CD8-positive, alpha-beta memory T cell (primary cell): ENCODE measurements around the gene ACHE. TPM values are rescaled to one million over a fixed set of nuclear protein-coding genes. Genes with fewer than 3 reads are reported as not detected.
A peak's percentile ranks its signal among the peaks of the same experiment; 100 is the strongest.

Experiments
- CTCF ChIA-PET: fragments of 350-600 bp; sonication (Branson Sonifier 250); formaldehyde crosslinking; loops from one replicate; lab custom pipeline; 2021; ENCODE audit warnings: antibody characterized with exemption; lab: Charles Lee
- POLR2A ChIA-PET: fragments of 350-600 bp; sonication (Branson Sonifier 250); formaldehyde crosslinking; loops from one replicate; lab custom pipeline; 2021; ENCODE audit warnings: antibody characterized with exemption; lab: Charles Lee
- DNase-seq, 5 donors: peaks; one replicate each; pipeline versions ENCODE4 v3.0.0 to v3.0.0-alpha.2; 2020 to 2022; ENCODE audit warnings: mixed read lengths in 1 of 5
- H3K27ac ChIP-seq: one replicate; pipeline ENCODE4 v1.7.0; 2013; ENCODE audit warnings: low read depth, mild to moderate bottlenecking, low read length, moderate library complexity
- H3K27me3 ChIP-seq: 2 replicates; pipeline ENCODE4 v1.7.0; 2013; ENCODE audit warnings: low read length, mild to moderate bottlenecking; ENCODE audit not compliant: insufficient read depth, poor library complexity, severe bottlenecking
- H3K36me3 ChIP-seq: 2 replicates; pipeline ENCODE4 v1.7.0; 2013; ENCODE audit warnings: mild to moderate bottlenecking, low read length, moderate library complexity; ENCODE audit not compliant: insufficient read depth
- H3K4me1 ChIP-seq: 2 replicates; pipeline ENCODE4 v1.7.0; 2013; ENCODE audit warnings: mild to moderate bottlenecking, low read length, moderate library complexity; ENCODE audit not compliant: insufficient read depth
- H3K4me3 ChIP-seq: 2 replicates; pipeline ENCODE4 v1.7.0; 2013; ENCODE audit warnings: mild to moderate bottlenecking, low read length
- H3K9me3 ChIP-seq: 2 replicates; pipeline ENCODE4 v1.7.0; 2013; ENCODE audit warnings: mild to moderate bottlenecking, low read length
- H3K27ac Mint-ChIP-seq, 8 donors: one replicate each; pipeline ENCODE4 v1.8.0; 2020 to 2021; ENCODE audit warnings: mixed read lengths in 8 of 8, mild to moderate bottlenecking in 6 of 8, inconsistent platforms in 3 of 8, moderate library complexity in 3 of 8
- H3K27me3 Mint-ChIP-seq, 2 donors: one replicate each; pipeline ENCODE4 v1.8.0; 2020 to 2021; ENCODE audit warnings: mixed read lengths in 2 of 2, mild to moderate bottlenecking in 1 of 2, moderate library complexity in 1 of 2
- H3K36me3 Mint-ChIP-seq, 3 donors: one replicate each; pipeline ENCODE4 v1.8.0; 2020 to 2021; ENCODE audit warnings: mixed read lengths in 3 of 3, inconsistent platforms in 1 of 3, mild to moderate bottlenecking in 1 of 3
- H3K4me1 Mint-ChIP-seq, 3 donors: one replicate each; pipeline ENCODE4 v1.8.0; 2020 to 2021; ENCODE audit warnings: mixed read lengths in 3 of 3, inconsistent platforms in 1 of 3, mild to moderate bottlenecking in 1 of 3
- H3K4me3 Mint-ChIP-seq, 7 donors: one replicate each; pipeline ENCODE4 v1.8.0; 2020 to 2021; ENCODE audit warnings: mixed read lengths in 7 of 7, mild to moderate bottlenecking in 6 of 7, moderate library complexity in 4 of 7, inconsistent platforms in 2 of 7
- H3K9me3 Mint-ChIP-seq, 5 donors: one replicate each; pipeline ENCODE4 v1.8.0; 2020 to 2022; ENCODE audit warnings: mixed read lengths in 5 of 5, mild to moderate bottlenecking in 3 of 5, moderate library complexity in 2 of 5, inconsistent platforms in 1 of 5
- polyA plus RNA-seq: library from polyadenylated mRNA; unstranded; fragments of 300-500 nt; fragmentation: Illumina TruSeq; gene quantifications from one replicate; pipeline ENCODE4 v1.2.3, GENCODE V29; 2021
- total RNA-seq, 2 experiments: library from RNA; stranded (reverse); gene quantifications; one replicate each; pipeline ENCODE4 v1.2.3, GENCODE V29; 2021

Gene ACHE
- total and polyA plus RNA-seq, 3 experiments from 2014 or later = 0.20 to 0.30 TPM; not detected in 1

- Mint-ChIP-seq H3K27me3 (peaks cover 40 to 58% of the 10 kb centered on the region in 2 donors), H3K4me3 (peak overlapping the region; percentile 82 to 89 (median 85)), H3K4me1 (peaks cover 10 to 20% (median 16%) of the 10 kb centered on the region in 3 donors), H3K36me3 (no peaks in the 10 kb centered on the region), H3K27ac (peak overlapping the region in 7 of 8 donors; percentile 41 to 95 (median 81)), H3K9me3 (no peaks in the 10 kb centered on the region)
- Histone ChIP-seq H3K27ac (no peak overlapping the region), H3K36me3 (no peaks in the 10 kb centered on the region), H3K4me1 (peaks cover 18% of the 10 kb centered on the region), H3K9me3 (no peaks in the 10 kb centered on the region), H3K4me3 (peak overlapping the region; percentile 59), H3K27me3 (peaks cover 23% of the 10 kb centered on the region)
- DNase-seq = peak in 4 of 5 donors; percentile 34 to 73 (median 41)
- ChIA-PET CTCF (interaction anchor here (0.7 to 2.3 kb wide), 2 partner anchors 162 to 166 kb away, joined by 4 to 14 read pairs; no protein-coding TSS in a partner anchor), POLR2A (no interaction called here)
Observed at GRCh38 chr7:100895956-100896731, 456 bp upstream of the ACHE start.

GRCh38 chr7:100894860-100895700 is 608 bp downstream of the ACHE start:
- H3K36me3 Mint-ChIP-seq = no peaks in the 10 kb centered on the region
- peaks cover 28% of the 10 kb centered on the region for H3K4me1 ChIP-seq
- H3K4me1 Mint-ChIP-seq = peaks cover 15 to 28% (median 24%) of the 10 kb centered on the region in 3 donors
- H3K27me3 ChIP-seq = peaks cover 23% of the 10 kb centered on the region
- peak overlapping the region; percentile 45 for H3K4me3 ChIP-seq
- H3K27ac Mint-ChIP-seq = no peak overlapping the region
- peaks cover 39 to 50% of the 10 kb centered on the region in 2 donors for H3K27me3 Mint-ChIP-seq
- H3K36me3 ChIP-seq = no peaks in the 10 kb centered on the region
- DNase-seq = peak; percentile 29 to 70 (median 58)
- ChIA-PET CTCF (interaction anchor here (0.7 to 2.3 kb wide), 13 partner anchors 9 to 190 kb away, joined by 3 to 14 read pairs (median 3); partner anchors contain the start of genes POP7, SLC12A9, SRRT and TRIM56), POLR2A (interaction anchor here (1.4 kb wide), 1 partner anchor 20 kb away, joined by 6 read pairs; the partner anchor contains the start of gene SRRT)
- peak overlapping the region in 5 of 7 donors; percentile 15 to 68 (median 24) for H3K4me3 Mint-ChIP-seq
- H3K9me3 Mint-ChIP-seq = no peaks in the 10 kb centered on the region
- H3K9me3 ChIP-seq = no peaks in the 10 kb centered on the region
- no peak overlapping the region for H3K27ac ChIP-seq

- H3K4me3 ChIP-seq = no peak overlapping the region
- peaks cover 15 to 32% (median 24%) of the 10 kb centered on the region in 3 donors for H3K4me1 Mint-ChIP-seq
- peaks cover 36 to 47% of the 10 kb centered on the region in 2 donors for H3K27me3 Mint-ChIP-seq
- peaks cover 31% of the 10 kb centered on the region for H3K4me1 ChIP-seq
- no peaks in the 10 kb centered on the region for H3K9me3 Mint-ChIP-seq
- no peak overlapping the region for H3K27ac Mint-ChIP-seq
- H3K36me3 Mint-ChIP-seq = peaks cover 0 to 2% (median 0%) of the 10 kb centered on the region in 3 donors
- H3K36me3 ChIP-seq = no peaks in the 10 kb centered on the region
- ChIA-PET CTCF (interaction anchor here (0.8 to 2.3 kb wide), 12 partner anchors 10 to 191 kb away, joined by 3 to 14 read pairs (median 3); partner anchors contain the start of genes POP7, SLC12A9, SRRT and TRIM56), POLR2A (interaction anchor here (1.4 kb wide), 1 partner anchor 19 kb away, joined by 6 read pairs; the partner anchor contains the start of gene SRRT)
- DNase-seq = peak in 1 of 5 donors; percentile 44
- peaks cover 23% of the 10 kb centered on the region for H3K27me3 ChIP-seq
- H3K27ac ChIP-seq = no peak overlapping the region
- no peaks in the 10 kb centered on the region for H3K9me3 ChIP-seq
- H3K4me3 Mint-ChIP-seq = peak overlapping the region in 4 of 7 donors; percentile 15 to 37 (median 28)
Observed at GRCh38 chr7:100893910-100894721, 1.6 kb downstream of the ACHE start.

- H3K36me3 Mint-ChIP-seq = peaks cover 0 to 4% (median 0%) of the 10 kb centered on the region in 3 donors
- H3K27ac Mint-ChIP-seq = no peak overlapping the region
- H3K4me1 Mint-ChIP-seq = peaks cover 19 to 38% (median 27%) of the 10 kb centered on the region in 3 donors
- Histone ChIP-seq H3K4me3 (no peak overlapping the region), H3K36me3 (no peaks in the 10 kb centered on the region), H3K9me3 (no peaks in the 10 kb centered on the region), H3K27me3 (peaks cover 23% of the 10 kb centered on the region), H3K4me1 (peaks cover 38% of the 10 kb centered on the region), H3K27ac (no peak overlapping the region)
- H3K27me3 Mint-ChIP-seq = peaks cover 31 to 46% of the 10 kb centered on the region in 2 donors
- ChIA-PET CTCF (interaction anchor here (1.8 kb wide), 1 partner anchor 18 kb away, joined by 4 read pairs; the partner anchor contains the start of gene SRRT), POLR2A (no interaction called here)
- no peaks in the 10 kb centered on the region for H3K9me3 Mint-ChIP-seq
- peak in 1 of 5 donors; percentile 46 for DNase-seq
- peak overlapping the region in 2 of 7 donors; percentile 26 to 27 for H3K4me3 Mint-ChIP-seq
Observed at GRCh38 chr7:100893318-100893895, 2.3 kb downstream of the ACHE start.

GRCh38 chr7:100892364-100893317 is 3.0 kb downstream of the ACHE start:
- Mint-ChIP-seq H3K9me3 (no peaks in the 10 kb centered on the region), H3K27ac (no peak overlapping the region), H3K4me1 (peaks cover 26 to 42% (median 35%) of the 10 kb centered on the region in 3 donors), H3K36me3 (peaks cover 1 to 11% (median 2%) of the 10 kb centered on the region in 3 donors), H3K4me3 (peak overlapping the region in 4 of 7 donors; percentile 3 to 49 (median 28)), H3K27me3 (peaks cover 25 to 39% of the 10 kb centered on the region in 2 donors)
- H3K27me3 ChIP-seq = peaks cover 20% of the 10 kb centered on the region
- DNase-seq = peak in 1 of 5 donors; percentile 50
- H3K36me3 ChIP-seq = no peaks in the 10 kb centered on the region
- H3K27ac ChIP-seq = no peak overlapping the region
- ChIA-PET CTCF (no interaction called here), POLR2A (no interaction called here)
- no peak overlapping the region for H3K4me3 ChIP-seq
- H3K9me3 ChIP-seq = no peaks in the 10 kb centered on the region
- peaks cover 45% of the 10 kb centered on the region for H3K4me1 ChIP-seq

GRCh38 chr7:100891568-100892247 is 4.0 kb downstream of the ACHE start:
- DNase-seq = no peak
- H3K36me3 Mint-ChIP-seq = peaks cover 8 to 21% (median 10%) of the 10 kb centered on the region in 3 donors
- CTCF ChIA-PET = interaction anchor here (6.3 kb wide), 1 partner anchor 15 kb away, joined by 48 read pairs; the partner anchor contains the start of gene SRRT
- H3K4me1 ChIP-seq = peaks cover 55% of the 10 kb centered on the region
- POLR2A ChIA-PET = interaction anchor here (0.8 to 1.1 kb wide), 2 partner anchors 17 to 40 kb away, joined by 3 read pairs; partner anchors contain the start of gene SRRT
- H3K9me3 ChIP-seq = no peaks in the 10 kb centered on the region
- peak overlapping the region; percentile 33 to 83 (median 65) for H3K4me3 Mint-ChIP-seq
- peaks cover 7% of the 10 kb centered on the region for H3K36me3 ChIP-seq
- peak overlapping the region in 1 of 8 donors; percentile 79 for H3K27ac Mint-ChIP-seq
- no peaks in the 10 kb centered on the region for H3K9me3 Mint-ChIP-seq
- peaks cover 33 to 47% (median 44%) of the 10 kb centered on the region in 3 donors for H3K4me1 Mint-ChIP-seq
- H3K27me3 ChIP-seq = peaks cover 14% of the 10 kb centered on the region
- H3K27ac ChIP-seq = no peak overlapping the region
- H3K4me3 ChIP-seq = no peak overlapping the region
- peaks cover 21 to 33% of the 10 kb centered on the region in 2 donors for H3K27me3 Mint-ChIP-seq
